Stimulated activated CD8-positive, alpha-beta memory T cell treated with anti-CD3 and anti-CD28 coated beads, Interleukin-4, amount 100 ng/mL, for 1 hour (primary cell): Measurements from ENCODE around the gene CTRB1.

Experiments used
- DNase-seq, 2 donors: peaks; one replicate each; pipeline ENCODE4 v3.0.0-alpha.2; 2020; ENCODE audit warnings: low read depth in 2 of 2, low spot score in 1 of 2

The CTRB1 gene

GRCh38 chr16:75225092-75225491 lies 6.3 kb downstream of the CTRB1 start:
- DNase-seq = no peak

- no peak for DNase-seq
Observed at GRCh38 chr16:75225678-75226515, 7.1 kb downstream of the CTRB1 start.

GRCh38 chr16:75226550-75227360 lies 8.0 kb downstream of the CTRB1 start:
- DNase-seq = no peak

DNA sequence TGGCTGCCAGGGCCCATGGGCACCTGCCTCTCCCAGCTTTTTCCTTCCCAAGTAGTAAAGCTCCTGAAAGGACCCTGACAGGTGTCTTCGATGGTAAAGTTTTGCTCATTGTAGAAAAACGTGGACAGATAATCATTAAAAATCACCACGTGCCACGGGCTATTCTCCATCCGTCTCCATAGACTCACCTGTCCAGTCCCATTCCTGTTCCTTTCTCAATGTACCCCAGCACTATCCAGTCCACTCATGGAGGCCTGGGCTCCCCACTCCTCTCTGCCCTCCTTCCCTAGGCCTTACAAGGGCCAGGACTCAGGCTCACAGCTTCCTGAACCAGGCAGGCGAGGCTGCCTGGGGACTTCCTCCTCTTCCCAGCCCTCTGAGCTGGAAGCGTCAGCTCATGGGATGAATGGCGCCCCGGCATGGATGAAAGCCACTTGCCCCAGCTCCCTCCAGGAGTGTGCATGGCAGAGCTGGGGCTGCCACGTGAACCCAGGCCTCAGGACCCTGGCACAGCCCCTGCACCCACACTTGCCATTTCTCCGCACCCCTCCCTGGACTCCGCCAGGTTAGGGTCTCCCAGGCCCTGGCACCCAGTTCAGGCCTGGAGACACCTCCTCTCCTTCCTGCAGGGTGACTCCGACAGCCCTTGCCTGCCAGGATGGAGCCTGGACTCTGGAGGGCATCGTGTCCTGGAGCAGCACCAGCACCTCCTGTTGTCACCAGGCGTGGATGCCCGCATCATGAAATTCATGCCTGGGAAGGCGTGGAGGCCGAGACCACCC lies 8.8 kb downstream of the CTRB1 start:
- no peak for DNase-seq

GRCh38 chr16:75228143-75228976 lies 9.6 kb downstream of the CTRB1 start:
- no peak for DNase-seq

GRCh38 chr16:75229172-75230031 lies 10.6 kb downstream of the CTRB1 start:
- DNase-seq = no peak

DNA sequence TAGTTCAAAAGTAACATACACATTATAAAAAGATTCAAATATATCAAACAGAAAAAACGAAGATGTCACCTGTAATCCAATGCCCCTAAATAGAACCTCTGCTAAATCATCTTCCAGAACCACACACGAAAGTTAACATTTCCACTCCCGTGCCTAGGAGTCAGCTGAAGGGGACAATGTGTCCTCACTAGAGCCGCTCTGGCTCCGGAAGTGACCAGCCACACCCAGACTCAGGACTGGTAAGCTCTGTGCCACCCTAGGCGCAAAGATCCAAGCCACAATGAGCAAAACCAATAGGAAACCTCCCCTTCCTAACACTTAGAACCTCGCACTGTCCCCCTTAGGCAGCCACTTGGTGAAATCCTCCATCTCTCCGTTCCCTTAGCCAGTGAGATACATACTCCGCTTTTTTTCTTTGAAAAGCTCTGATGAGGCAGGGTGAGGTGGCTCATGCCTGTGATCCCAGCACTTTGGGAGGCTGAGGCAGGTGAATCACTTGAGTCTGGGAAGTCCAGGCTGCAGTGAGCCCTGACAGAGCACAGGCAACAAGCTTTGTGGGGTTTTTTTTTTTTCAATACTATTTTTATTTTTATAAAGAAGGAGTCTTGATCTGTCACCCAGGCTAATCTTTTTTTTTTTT lies 11.8 kb downstream of the CTRB1 start:
- no peak for DNase-seq

DNA sequence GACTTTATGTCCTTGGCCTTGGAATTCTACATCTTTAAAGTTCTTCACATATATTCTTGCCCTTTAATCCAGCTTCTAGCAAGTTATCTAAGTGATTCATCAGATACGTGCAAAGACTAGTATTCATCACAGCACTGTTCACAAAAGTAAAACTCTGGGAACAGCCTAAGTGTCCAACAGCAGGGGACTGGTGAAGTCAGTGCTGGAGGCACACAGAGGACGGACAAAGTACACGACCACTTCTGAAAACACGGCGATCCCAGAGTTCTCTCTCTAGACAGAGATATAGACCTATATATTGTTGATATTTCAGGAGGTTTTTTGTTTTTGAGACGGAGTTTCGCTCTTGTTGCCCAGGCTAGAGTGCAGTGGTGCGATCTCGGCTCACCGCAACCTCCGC lies 12.8 kb downstream of the CTRB1 start:
- no peak for DNase-seq

GRCh38 chr16:75233611-75233938 lies 14.8 kb downstream of the CTRB1 start:
- no peak for DNase-seq

DNA sequence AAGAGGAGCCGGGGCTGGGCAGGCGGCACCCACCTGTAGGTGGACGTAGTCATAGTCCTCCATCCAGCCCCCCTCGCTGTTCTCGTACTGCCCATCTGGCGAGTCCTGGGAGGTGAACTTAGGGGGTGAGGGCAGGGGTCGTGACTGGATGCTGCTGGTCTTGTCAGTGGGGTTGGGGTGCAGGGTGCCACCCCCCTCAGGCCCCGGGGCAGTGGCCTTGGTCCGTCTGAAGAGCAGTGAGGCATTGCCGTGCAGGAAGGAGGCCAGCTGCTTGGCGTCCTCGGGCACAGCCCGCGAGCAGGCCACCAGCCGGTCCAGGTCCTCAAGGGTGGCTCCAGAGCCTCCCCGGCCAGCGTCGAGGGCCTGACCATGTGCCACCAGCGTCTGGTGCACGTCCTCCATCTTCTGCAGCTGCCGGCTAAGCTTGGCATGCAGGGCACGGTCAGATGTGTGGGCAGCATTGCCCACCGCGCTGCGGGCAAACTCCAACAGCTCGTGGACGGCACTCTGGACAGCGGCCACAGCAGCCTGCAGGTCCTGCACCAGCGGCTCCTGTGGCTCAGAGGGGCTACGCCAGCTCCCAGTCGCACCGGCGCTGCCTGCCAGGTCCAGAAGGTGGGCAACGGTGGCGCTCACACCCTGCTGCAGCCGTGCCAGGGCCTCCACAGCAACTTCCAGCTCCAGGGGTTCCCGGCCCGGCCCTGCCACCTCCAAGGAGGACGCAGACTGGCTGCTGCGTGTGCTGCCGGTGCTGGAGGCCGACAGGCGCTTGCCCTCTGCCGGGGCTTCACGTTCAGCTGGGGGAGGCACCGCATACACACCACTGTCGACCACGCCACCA lies 16.3 kb downstream of the CTRB1 start:
- no peak for DNase-seq

DNA sequence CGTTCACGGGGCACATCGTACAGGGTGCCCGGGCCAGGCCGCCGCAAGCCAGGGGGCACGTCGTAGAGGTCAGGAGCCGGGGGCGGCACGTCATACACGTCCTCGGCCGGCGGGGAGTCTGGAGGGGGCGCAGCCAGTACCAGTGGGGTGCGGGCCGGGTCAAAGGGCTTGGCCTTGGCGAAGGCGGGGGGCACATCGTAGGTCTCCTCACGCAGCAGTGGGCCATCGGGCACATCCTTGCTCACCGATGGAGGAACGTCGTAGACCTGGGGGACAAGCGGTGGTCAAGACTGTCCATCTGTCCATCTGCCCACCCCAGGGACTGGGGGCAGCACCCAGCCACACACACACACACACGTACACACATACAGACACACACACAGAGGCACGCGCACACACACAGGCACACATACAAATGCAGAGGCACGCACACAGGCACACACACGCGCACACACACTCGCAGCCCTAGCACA lies 17.0 kb downstream of the CTRB1 start:
- DNase-seq = no peak

DNA sequence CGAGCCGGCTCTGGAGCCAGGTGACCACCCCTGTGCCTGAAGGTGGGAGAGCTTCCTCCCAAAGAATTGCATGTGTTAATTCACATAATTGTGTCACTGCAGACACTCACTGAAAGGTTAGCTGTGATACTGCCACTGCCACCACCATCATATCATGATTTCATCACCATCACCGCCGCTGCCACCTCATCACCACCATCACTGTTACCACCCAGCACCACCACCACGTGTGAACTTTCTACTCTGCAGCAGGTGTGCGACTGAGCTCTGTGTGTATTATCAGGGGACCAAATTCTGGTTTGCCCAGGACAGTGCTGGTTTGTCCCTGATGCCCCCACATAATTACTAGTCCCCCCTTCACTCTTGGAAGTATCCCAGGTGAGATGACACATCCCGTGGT lies 17.4 kb downstream of the CTRB1 start:
- no peak for DNase-seq

GRCh38 chr16:75236736-75237397 lies 18.1 kb downstream of the CTRB1 start:
- DNase-seq = no peak

GRCh38 chr16:75237398-75238131 lies 18.8 kb downstream of the CTRB1 start:
- DNase-seq = no peak

DNA sequence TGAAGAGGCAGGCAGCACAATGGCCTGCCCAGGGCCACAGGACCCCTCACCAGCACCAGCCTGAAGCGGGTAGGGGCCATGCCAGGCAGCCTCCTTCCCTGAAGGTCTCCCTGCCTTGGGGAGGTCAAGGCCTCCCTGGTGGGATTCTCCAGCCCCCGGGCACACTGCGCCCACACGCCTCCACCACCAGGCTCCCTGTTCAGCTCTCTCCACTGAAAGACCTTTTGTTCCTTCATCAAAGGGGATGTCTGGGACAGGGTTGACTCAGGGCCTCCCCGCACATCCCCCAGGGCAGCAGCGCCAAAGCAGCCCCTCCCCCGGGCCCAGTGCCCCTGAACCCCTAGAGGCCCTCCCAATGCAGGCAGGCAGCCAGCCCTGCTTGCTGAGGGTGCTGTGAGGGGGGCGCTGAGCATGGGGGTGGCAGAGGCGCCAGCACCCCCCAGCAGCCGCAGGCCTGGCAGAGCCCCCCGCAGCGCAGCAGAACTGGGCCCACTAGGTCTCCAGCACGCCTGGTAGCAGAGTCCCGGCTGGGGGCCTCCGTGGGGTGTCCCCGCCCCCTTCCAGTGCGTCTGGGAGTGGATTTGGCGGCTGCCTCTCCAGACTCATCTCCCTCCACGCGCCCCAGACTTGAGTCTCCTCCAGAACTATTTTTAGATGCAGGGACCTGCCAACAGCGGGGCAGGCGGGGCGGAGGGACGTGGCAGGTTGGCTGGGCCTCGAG lies 19.5 kb downstream of the CTRB1 start:
- DNase-seq = no peak

- DNase-seq = no peak
Observed at GRCh38 chr16:75238853-75239541, 20.2 kb downstream of the CTRB1 start.
